GM19043 (cell line): Measurements from ENCODE around the gene ATG4B.
A peak's percentile ranks its signal among the peaks of the same experiment; 100 is the strongest.

Source experiments
- ATAC-seq: cut with Tn5 transposase; IDR thresholded peaks from one replicate; pipeline ENCODE4 v1.9.1; 2021; ENCODE audit warnings: low read depth; ENCODE audit not compliant: unreplicated experiment

The ATG4B gene

GRCh38 chr2:241680827-241681599, 43.5 kb downstream of the ATG4B start:
- no peak for ATAC-seq

- peak; percentile 6 for ATAC-seq
These were observed 48.8 kb downstream of the ATG4B start for GRCh38 chr2:241686324-241686649.

DNA sequence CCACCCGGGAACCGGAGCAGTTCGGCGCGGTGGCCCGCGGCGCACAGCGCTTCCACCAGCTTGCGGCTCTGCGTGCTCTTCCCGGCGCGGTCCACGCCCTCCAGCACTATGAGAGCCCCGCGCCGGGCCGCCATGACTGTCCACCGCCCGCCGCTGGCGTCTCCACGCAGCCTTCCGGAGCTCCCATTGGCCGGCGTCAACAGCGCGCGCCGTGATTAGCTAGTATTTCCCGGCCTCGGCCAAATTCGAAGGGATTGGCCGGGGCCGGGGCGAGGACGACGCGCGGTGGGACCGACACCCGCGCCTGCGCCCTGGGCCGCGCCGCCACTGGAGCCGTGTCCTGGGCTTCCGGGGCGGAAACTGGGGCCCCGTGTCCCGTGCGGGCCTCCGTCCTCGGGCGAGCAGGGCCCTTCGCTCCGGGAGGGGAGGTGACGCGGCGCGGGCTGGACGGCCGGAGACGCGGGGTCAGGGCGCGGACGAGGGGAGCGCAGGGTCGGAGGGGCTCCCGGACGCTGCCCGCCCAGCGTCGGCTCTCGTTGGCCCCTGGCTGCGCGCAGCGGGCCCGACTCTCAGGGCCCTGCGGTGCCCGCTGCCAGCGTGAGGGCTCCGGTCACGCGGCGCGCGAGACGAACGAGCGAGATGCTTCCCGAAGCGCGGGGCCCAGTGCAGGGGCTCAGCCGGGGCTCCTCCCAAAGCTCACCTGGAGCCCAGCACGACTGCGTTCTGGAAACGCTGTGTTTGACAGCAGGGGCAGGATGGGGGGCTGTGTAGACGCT, 49.3 kb downstream of the ATG4B start, which contains the start of gene DTYMK:
DTYMK (minus strand) TSS at position 166 of the 776 bp plus-strand sequence; CDS start at position 134, 32 bp downstream.
- peak; percentile 96 for ATAC-seq

- no peak for ATAC-seq
These were observed 51.8 kb downstream of the ATG4B start for GRCh38 chr2:241689306-241689705.

GRCh38 chr2:241690202-241690717, 52.8 kb downstream of the ATG4B start:
- ATAC-seq = no peak

- ATAC-seq = no peak
These were observed 55.0 kb downstream of the ATG4B start for GRCh38 chr2:241692448-241692847.

GRCh38 chr2:241695651-241696050, 58.2 kb downstream of the ATG4B start:
- ATAC-seq = no peak

DNA sequence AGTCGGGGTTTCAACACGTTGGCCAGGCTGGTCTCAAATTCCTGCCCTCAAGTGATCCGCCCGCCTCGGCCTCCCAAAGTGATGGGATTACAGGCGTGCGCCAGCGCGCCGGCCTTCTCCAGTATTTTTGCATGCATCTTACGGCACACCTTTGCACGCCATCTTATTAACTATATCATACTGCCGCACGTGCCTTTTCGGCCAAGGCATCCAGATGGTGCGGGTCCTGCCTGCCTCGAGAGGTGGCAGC, 63.6 kb downstream of the ATG4B start:
- ATAC-seq = no peak

DNA sequence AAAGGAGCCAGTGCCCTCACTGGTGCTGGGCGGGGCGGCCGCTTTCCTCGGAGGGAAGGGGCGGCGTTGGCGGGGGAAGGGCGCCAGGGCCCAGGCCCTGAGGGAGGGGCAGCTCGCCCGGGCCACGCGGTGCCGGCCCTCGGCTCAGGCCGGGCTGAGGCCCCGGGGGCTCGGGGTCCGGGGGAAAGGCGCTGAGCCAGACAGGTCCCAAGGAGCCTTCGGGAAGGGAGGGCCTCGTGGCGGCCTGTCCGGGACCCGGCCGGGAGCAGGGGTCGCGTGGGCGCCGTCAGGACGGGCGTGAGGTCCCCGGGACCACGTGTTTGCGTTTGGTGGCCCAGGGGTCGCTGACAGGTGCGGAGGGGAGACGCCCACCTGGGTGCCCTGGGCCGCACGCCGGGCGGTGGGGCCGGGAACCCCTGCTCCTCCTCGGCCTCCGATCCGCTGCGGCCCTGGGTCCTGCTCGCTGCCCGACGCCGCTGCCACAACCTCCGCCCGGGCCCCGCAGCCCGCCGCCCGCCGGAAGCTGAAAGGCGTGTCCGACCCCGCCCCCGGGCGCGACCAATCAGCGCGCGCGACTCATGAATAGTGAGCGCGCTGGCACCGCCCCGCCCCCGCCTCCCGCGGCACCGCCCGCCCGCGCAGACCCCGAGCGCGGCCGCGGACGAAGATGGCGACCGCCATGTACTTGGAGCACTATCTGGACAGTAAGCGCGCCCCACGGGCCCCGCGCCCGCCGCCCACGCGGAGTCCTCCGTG, 64.1 kb downstream of the ATG4B start, which contains the start of gene ING5:
ING5 (plus strand) TSS at position 641 of the 756 bp plus-strand sequence; CDS start at position 668, 27 bp downstream.
- peak; percentile 44 for ATAC-seq

GRCh38 chr2:241702155-241703031, 64.9 kb downstream of the ATG4B start:
- peak; percentile 62 for ATAC-seq

DNA sequence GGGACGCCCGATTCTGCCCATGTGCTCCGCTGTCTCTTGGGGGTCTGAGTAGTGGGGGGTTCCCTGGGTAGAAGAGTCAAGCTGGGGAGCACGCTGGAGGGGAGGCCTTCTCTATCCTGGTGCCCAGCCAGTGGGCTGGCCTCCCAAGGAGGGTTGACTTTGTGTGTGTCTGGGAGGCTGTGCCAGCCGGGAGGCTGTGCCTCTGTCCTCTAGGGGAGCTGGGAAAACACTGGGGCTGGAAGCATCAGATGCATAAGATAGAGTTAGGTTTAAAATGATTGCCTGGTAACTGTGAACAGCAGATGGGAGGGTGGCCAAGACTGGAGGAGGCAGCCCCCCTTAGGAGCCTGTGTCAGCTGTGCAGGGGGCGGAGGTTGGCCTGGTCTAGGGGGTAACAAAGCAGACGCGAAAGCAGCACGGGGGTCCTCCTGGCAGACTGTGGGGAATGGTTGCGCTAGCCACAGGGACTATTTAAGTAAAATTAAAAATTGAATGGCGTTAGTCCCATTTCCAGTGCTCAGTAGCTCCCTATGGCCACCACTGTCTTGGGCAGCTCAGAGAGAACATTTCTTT, 65.6 kb downstream of the ATG4B start:
- ATAC-seq = no peak

GRCh38 chr2:241706537-241706936, 69.0 kb downstream of the ATG4B start:
- no peak for ATAC-seq

DNA sequence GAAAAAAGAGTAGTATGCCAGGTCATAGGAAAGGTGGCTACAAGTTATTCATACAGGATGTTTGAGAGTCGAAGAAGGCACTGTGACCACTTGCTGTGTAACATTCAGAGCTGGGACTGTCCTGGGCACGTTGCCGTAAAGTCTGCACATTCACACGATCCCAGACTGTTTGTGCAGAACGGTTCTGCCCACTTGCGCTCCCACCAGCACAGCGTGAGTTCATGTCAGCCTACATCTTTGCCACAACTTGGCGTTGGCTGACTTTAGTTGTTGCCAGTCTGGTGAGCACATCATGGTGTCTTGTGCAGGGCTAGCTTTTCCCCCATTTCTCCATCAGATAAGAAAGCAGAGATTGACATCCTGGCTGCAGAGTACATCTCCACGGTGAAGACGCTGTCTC, 71.4 kb downstream of the ATG4B start:
- ATAC-seq = no peak

DNA sequence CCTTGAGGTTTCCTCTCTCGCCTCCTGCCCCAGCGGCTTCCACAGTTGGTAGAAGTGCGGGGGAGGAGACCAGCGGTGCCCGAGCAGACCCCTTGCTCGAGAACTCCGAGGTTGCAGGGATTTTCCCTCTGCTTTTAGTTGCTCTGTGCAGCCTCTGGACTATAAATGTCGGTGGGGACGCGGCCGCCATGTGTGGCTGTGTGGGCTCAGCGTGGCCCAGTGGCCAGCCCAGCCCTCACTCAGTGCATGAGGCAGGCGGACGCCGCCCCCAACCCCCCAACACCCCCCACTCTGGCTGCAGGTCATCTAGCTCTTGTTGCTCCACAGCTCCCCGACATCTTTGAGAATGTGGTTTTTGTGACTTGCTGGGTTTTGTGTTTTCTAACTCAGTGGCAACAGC, 81.6 kb downstream of the ATG4B start:
- ATAC-seq = no peak

DNA sequence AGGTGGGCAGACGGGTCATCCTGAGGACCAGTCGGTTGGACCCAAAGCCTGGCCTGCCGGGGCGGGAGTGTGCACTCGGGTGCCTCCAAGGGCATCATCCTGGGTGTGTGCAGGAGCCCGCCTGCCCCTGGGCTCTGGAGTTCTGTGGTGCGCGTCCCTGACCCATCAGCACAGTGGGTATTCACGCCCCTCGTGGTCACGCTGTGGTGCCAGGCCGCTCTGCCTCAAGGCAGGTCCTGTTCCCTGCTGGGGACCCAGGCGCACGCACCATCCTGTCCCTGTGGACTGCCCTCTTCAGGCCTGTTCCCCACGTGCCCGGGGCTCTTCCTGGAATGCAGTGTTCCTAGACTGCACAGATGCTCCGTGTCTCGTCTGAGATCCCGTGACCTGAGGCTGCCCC, 82.6 kb downstream of the ATG4B start:
- ATAC-seq = no peak

- ATAC-seq = no peak
These were observed 83.1 kb downstream of the ATG4B start for GRCh38 chr2:241720560-241720959.

- no peak for ATAC-seq
These were observed 84.4 kb downstream of the ATG4B start for GRCh38 chr2:241721852-241722251.

DNA sequence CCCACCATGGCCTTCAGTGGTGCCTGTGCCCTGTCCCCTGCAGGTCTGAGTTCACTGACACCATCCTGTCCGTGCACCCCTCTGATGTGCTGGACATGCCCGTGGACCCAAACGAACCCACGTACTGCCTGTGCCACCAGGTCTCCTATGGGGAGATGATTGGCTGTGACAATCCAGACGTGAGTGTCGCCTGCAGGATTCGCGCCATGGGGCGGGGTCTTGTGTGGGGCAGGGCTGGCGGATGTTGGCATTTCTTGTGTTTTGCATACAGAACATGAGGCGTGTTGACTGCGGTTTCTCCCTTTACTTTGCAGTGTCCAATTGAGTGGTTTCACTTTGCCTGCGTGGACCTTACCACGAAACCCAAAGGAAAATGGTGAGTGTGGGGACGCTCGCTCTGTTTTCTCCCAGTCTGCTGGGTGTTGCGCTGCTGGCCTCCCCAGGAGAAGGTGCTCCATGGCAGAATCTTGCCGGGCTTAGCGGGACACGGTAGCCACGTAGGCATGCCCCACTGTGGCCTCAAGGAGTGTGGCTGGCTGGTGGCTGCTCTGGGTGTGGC, 85.5 kb downstream of the ATG4B start:
- ATAC-seq = no peak
